Measurements from ENCODE around the gene FOXN3.
"Not testable (repeated sequence)": the region's sequence is repeated elsewhere in the genome, so short reads cannot be mapped to it uniquely, and the experiment has no call there.

The FOXN3 gene

DNA sequence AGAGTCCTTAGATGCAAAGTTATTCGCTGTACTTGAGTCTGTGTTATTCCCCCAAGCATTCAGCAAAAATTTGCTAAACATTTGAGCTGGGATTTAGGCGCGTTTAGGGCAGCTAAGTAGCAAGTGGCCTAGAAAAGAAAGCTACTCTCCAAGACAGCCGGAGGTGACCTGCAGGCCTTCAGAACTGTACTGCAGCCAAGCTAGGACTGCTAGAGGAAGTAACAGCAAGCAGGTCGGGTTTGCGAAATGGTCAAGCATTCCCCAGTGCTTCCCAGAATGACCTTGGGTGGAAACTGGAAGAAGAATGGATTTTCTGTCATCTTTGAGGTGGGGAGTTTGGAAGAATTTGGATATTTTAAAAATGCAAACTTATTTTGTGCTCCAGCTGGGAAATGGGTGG is 287.5 kb downstream of the FOXN3 start:
- no peak for DNase-seq (ENCODE audit: low read depth)

DNA sequence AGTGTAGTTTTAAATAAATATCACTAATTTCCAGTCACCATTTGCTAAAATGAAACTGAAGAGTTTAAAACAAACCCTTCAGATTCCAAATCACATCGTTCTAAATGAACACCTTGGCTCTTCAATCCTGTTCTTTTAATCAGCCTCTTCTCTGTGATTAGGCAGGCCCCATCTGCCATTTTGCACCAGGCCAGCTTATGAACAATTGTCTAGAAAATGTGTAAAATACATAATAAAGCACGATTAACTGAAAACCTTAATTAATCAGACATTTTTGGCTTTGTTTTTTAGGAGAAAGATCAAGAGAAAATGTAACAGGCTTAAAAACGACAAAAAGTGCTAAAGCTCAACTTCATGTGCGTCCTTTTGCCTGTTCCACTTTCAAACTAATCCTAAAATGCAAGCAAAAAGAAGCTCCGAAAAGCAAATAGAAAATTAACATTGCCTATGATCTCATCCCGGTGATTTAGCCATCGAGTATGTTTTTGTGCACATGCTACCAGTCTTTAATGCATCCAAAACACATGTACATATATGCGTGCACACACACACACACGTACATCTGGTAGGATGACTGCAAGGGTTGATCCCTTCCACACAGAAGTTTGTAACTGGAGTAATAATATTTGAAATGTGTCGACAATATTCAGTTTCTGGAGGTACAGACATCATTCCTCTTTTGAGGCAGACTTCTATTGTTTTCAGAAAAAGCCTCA is 288.6 kb downstream of the FOXN3 start:
- no peak for DNase-seq (ENCODE audit: low read depth)

DNA sequence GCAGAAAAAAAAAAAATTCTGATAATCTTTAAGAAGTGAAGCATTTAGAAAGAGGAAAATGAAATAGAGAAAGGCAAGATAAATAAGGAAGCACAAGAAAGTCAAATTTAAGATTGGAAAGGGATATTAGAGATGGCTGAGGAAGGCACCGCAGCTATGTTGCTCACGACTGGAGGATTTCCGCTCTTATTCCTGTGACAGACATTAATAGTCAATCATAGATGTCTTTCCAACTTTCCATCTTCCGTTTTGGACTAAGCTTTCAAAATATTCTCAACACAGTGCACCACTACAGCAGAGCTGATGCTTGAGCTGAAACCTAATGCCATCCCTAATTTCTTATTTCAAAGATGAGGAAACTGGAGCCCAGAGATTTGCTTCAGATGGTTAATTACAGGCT is 290.6 kb downstream of the FOXN3 start:
- DNase-seq (ENCODE audit: low read depth): no peak

GRCh38 chr14:89125216-89125615 is 291.8 kb downstream of the FOXN3 start:
- no peak for DNase-seq (ENCODE audit: low read depth)

- no peak for DNase-seq (ENCODE audit: low read depth)
Observed at GRCh38 chr14:89123851-89124250, 293.2 kb downstream of the FOXN3 start.

DNA sequence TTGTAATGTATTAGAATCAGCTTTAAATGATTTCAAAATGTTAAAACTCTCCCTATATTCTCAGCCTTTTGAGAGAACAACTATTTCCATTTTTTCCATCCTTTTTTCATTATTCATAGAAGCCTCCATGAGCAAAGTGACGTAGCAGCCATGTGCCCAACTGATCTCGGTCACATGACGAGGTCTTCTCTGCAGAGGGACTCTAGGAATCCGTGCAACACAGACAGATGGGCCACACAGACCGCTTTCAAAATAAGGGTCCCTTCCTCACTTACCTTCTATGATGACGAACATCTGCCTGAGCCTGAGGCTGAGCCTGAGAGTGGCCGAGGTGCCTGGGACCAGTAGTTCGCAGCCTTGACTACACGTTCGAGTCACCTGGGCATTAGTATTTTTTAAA is 293.8 kb downstream of the FOXN3 start:
- no peak for DNase-seq (ENCODE audit: low read depth)

- DNase-seq (ENCODE audit: low read depth): no peak
Observed at GRCh38 chr14:89121968-89122620, 294.9 kb downstream of the FOXN3 start.

DNA sequence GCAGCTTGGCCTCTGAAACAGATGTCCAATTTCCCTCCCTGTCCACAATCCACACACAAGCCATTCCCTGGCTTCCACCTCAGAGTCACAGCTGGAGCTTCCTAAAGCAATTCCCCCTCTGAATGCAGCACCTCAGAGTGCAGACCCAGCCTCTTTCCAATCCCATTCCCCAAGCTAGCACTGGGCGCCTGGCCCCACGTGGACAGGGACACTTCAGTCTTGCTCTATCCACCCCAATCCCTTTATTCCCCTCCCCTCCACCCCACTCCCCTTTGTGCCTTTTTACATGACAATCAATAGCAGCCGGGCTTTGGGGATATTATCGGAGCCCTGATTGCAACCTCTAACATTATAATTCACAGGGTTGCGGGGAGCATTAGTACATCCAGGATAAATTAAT is 300.0 kb downstream of the FOXN3 start:
- no peak for DNase-seq (ENCODE audit: low read depth)

GRCh38 chr14:89114109-89114508 is 302.9 kb downstream of the FOXN3 start:
- no peak for DNase-seq (ENCODE audit: low read depth)

DNA sequence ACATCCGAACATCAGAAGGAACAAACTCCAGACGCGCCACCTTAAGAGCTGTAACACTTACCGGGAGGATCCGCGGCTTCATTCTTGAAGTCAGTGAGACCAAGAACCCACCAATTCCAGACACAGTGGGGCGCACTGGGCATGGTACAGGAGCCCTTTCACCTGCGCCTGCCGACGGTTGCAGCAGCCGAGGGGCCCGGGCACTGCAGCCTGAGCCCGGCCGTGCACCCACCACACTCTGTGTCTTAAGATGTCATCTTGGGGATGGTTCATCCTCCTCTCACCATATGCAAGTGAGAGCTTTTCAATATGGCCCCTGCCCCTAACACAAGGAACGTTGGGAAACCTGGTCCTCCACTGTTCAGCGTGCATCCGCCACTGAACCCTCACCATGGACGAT is 304.3 kb downstream of the FOXN3 start:
- DNase-seq (ENCODE audit: low read depth): no peak

- not testable (repeated sequence) for DNase-seq (ENCODE audit: low read depth)
Observed at GRCh38 chr14:89111766-89112543, 305.1 kb downstream of the FOXN3 start.

GRCh38 chr14:89111232-89111631 is 305.8 kb downstream of the FOXN3 start:
- DNase-seq (ENCODE audit: low read depth): not testable (repeated sequence)

DNA sequence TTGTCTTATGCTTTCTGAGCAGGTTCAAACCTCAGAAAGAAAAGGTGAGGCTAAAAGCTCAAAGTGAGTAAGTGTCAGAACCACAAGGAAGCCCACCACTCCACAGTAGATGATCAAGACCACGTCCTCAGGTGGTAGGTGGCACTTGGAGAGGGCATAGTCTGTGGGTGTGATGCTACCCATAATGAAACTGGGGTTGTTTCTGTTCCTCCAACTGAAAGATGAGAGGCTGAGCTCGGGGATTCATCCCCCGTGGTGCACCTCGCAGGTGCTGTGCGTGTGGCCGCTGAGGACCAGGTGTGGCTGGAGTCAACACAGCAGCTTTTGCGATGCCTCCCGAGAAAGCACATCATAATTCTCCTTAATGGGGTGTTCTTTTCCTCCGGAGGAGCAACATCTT is 306.9 kb downstream of the FOXN3 start:
- DNase-seq (ENCODE audit: low read depth): no peak

DNA sequence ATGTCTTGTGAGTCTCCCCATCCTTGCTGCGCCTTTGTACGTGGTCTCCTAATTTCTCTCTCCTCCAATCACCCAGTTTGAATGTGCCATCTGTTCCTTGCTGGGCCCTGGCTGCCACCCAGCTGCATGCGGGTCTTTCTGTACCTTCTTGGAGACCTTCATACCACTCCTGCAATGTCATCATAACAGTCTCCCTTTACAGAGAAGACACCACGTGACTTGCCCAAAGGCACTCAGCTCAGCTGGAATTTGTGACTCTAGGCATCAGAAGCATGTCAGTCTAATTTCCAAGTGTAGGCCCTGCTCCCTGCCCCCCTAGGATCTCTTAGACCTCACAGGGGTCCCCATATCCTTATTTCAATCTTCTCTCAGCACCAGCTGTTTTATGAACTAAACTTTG is 308.4 kb downstream of the FOXN3 start:
- no peak for DNase-seq (ENCODE audit: low read depth)

- DNase-seq (ENCODE audit: low read depth): no peak
Observed at GRCh38 chr14:89107626-89108025, 309.4 kb downstream of the FOXN3 start.
